ENCODE measurements around the gene TESK2. TPM values are rescaled to one million over a fixed set of nuclear protein-coding genes. Genes with fewer than 3 reads are reported as not detected.

The TESK2 gene
- total and polyA plus RNA-seq, 10 donors: 3.2 to 11.5 (median 7.7) TPM

GRCh38 chr1:45400049-45400448 is 90.9 kb downstream of the TESK2 start:
- intact Hi-C loops (cut with DNase I; ENCODE audit: low total_unique reads): no loop called here
- H3K27ac ChIP-seq: no peak overlapping the region
- H3K27me3 ChIP-seq (replicated peaks in 1 of 7): no peaks in the 10 kb centered on the region
- 74 to 93% (median 86%) methylated on average over 3 of the region's 3 CpGs for WGBS, 5 donors
- H3K4me1 ChIP-seq: peaks cover 0 to 8% (median 3%) of the 10 kb centered on the region in 6 donors
- no peak for TF ChIP-seq POLR2AphosphoS5 (IDR thresholded peaks at IDR 0.05)
- TF ChIP-seq POLR2A (IDR thresholded peaks at IDR 0.05): no peak
- TF ChIP-seq CTCF (IDR thresholded peaks at IDR 0.05 in 8 of 11, conservative IDR thresholded peaks at IDR 0.05 in 3 of 11): no peak
- DNase-seq: no peak
- H3K36me3 ChIP-seq: no peaks in the 10 kb centered on the region
- no peak overlapping the region for H3K4me3 ChIP-seq
- H3K9me3 ChIP-seq: no peaks in the 10 kb centered on the region

- Histone ChIP-seq H3K4me1 (peaks cover 4 to 35% (median 19%) of the 10 kb centered on the region in 6 donors), H3K27me3 (replicated peaks in 1 of 7) (no peaks in the 10 kb centered on the region), H3K9me3 (no peaks in the 10 kb centered on the region), H3K27ac (no peak overlapping the region), H3K4me3 (no peak overlapping the region), H3K36me3 (no peaks in the 10 kb centered on the region)
- WGBS, 5 donors: 96 to 99% (median 97%) methylated on average over 4 of the region's 4 CpGs
- no peak for DNase-seq
- TF ChIP-seq CTCF (IDR thresholded peaks at IDR 0.05 in 8 of 11, conservative IDR thresholded peaks at IDR 0.05 in 3 of 11) (no peak), POLR2A (IDR thresholded peaks at IDR 0.05) (no peak), POLR2AphosphoS5 (IDR thresholded peaks at IDR 0.05) (no peak)
- intact Hi-C loops (cut with DNase I; ENCODE audit: low total_unique reads): no loop called here
Measured at GRCh38 chr1:45397285-45397684, 93.7 kb downstream of the TESK2 start.

- TF ChIP-seq CTCF (IDR thresholded peaks at IDR 0.05 in 8 of 11, conservative IDR thresholded peaks at IDR 0.05 in 3 of 11) (no peak), POLR2AphosphoS5 (IDR thresholded peaks at IDR 0.05) (no peak), POLR2A (IDR thresholded peaks at IDR 0.05) (no peak)
- no peak overlapping the region for H3K4me3 ChIP-seq
- no peak for DNase-seq
- peak overlapping the region in 3 of 8 donors; percentile 33 to 89 (median 85) for H3K27ac ChIP-seq
- WGBS, 5 donors: 88 to 100% (median 96%) methylated on average over 1 of the region's 1 CpG
- H3K36me3 ChIP-seq: no peaks in the 10 kb centered on the region
- H3K9me3 ChIP-seq: no peaks in the 10 kb centered on the region
- no peaks in the 10 kb centered on the region for H3K27me3 ChIP-seq (replicated peaks in 1 of 7)
- peaks cover 4 to 35% (median 19%) of the 10 kb centered on the region in 6 donors for H3K4me1 ChIP-seq
- intact Hi-C loops (cut with DNase I; ENCODE audit: low total_unique reads): no loop called here
Measured at GRCh38 chr1:45395582-45395981, 95.4 kb downstream of the TESK2 start.

GRCh38 chr1:45395051-45395450 is 95.9 kb downstream of the TESK2 start:
- H3K4me3 ChIP-seq: no peak overlapping the region
- H3K36me3 ChIP-seq: no peaks in the 10 kb centered on the region
- DNase-seq: no peak
- H3K27me3 ChIP-seq (replicated peaks in 1 of 7): no peaks in the 10 kb centered on the region
- no peaks in the 10 kb centered on the region for H3K9me3 ChIP-seq
- WGBS, 5 donors: 49 to 87% (median 73%) methylated on average over 2 of the region's 2 CpGs
- intact Hi-C loops (cut with DNase I; ENCODE audit: low total_unique reads): no loop called here
- H3K4me1 ChIP-seq: peaks cover 4 to 35% (median 19%) of the 10 kb centered on the region in 6 donors
- peak overlapping the region in 6 of 8 donors; percentile 79 to 90 (median 87) for H3K27ac ChIP-seq
- TF ChIP-seq POLR2A (IDR thresholded peaks at IDR 0.05) (no peak), POLR2AphosphoS5 (IDR thresholded peaks at IDR 0.05) (no peak), CTCF (IDR thresholded peaks at IDR 0.05 in 8 of 11, conservative IDR thresholded peaks at IDR 0.05 in 3 of 11) (no peak)
